Suprapubic skin (tissue), 4 donors: ENCODE data around the gene KIF1C.

Experiments used
- EP300 ChIP-seq: sonication (generic); formaldehyde crosslinking; IDR thresholded peaks from one replicate; pipeline ENCODE4 v1.6.1; 2017; ENCODE audit warnings: antibody characterized with exemption
- POLR2A ChIP-seq, 2 donors: fragments of 450-650 bp; IDR thresholded peaks; one replicate each; pipeline ENCODE4 v1.6.1; 2017; ENCODE audit warnings: antibody characterized with exemption in 2 of 2, mild to moderate bottlenecking in 2 of 2, moderate library complexity in 2 of 2
- POLR2AphosphoS5 ChIP-seq, 3 donors: sonication (generic); formaldehyde crosslinking; IDR thresholded peaks; one replicate each; pipeline ENCODE4 v1.6.1; 2017; ENCODE audit warnings: antibody characterized with exemption in 3 of 3
- TF ChIP-seq, protein P1 (sequence below), 2 donors: fragments of 200-600 bp in 1 of 2; fragments of 450-650 bp in 1 of 2; sonication (generic) in 1 of 2; IDR thresholded peaks; one replicate each; pipeline ENCODE4 v1.5.1; 2016 to 2019; ENCODE audit warnings: antibody characterized with exemption in 2 of 2, mild to moderate bottlenecking in 1 of 2, moderate library complexity in 1 of 2

DNA sequence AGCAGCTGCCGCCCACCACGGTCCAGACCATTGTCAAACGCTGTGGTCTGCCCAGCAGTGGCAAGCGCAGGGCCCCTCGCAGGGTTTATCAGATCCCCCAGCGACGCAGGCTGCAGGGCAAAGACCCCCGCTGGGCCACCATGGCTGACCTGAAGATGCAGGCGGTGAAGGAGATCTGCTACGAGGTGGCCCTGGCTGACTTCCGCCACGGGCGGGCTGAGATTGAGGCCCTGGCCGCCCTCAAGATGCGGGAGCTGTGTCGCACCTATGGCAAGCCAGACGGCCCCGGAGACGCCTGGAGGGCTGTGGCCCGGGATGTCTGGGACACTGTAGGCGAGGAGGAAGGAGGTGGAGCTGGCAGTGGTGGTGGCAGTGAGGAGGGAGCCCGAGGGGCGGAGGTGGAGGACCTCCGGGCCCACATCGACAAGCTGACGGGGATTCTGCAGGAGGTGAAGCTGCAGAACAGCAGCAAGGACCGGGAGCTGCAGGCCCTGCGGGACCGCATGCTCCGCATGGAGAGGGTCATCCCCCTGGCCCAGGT is 24.5 kb downstream of the KIF1C start:
- TF ChIP-seq, protein P1, sequence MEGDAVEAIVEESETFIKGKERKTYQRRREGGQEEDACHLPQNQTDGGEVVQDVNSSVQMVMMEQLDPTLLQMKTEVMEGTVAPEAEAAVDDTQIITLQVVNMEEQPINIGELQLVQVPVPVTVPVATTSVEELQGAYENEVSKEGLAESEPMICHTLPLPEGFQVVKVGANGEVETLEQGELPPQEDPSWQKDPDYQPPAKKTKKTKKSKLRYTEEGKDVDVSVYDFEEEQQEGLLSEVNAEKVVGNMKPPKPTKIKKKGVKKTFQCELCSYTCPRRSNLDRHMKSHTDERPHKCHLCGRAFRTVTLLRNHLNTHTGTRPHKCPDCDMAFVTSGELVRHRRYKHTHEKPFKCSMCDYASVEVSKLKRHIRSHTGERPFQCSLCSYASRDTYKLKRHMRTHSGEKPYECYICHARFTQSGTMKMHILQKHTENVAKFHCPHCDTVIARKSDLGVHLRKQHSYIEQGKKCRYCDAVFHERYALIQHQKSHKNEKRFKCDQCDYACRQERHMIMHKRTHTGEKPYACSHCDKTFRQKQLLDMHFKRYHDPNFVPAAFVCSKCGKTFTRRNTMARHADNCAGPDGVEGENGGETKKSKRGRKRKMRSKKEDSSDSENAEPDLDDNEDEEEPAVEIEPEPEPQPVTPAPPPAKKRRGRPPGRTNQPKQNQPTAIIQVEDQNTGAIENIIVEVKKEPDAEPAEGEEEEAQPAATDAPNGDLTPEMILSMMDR (IDR thresholded peaks at IDR 0.05), result no peak
- TF ChIP-seq POLR2AphosphoS5 (IDR thresholded peaks at IDR 0.05), result no peak
- TF ChIP-seq POLR2A (IDR thresholded peaks at IDR 0.05), result no peak
- no peak for TF ChIP-seq EP300
